IPS DF 19.7 (cell line): ENCODE measurements around the gene PLCG1.
"Not testable (repeated sequence)": the region's sequence is repeated elsewhere in the genome, so short reads cannot be mapped to it uniquely, and the experiment has no call there.

Experiments used
- DNase-seq: peaks from one replicate; pipeline ENCODE4 v3.0.0-alpha.2; 2013; ENCODE audit warnings: low read depth, low spot score

Gene PLCG1

DNA sequence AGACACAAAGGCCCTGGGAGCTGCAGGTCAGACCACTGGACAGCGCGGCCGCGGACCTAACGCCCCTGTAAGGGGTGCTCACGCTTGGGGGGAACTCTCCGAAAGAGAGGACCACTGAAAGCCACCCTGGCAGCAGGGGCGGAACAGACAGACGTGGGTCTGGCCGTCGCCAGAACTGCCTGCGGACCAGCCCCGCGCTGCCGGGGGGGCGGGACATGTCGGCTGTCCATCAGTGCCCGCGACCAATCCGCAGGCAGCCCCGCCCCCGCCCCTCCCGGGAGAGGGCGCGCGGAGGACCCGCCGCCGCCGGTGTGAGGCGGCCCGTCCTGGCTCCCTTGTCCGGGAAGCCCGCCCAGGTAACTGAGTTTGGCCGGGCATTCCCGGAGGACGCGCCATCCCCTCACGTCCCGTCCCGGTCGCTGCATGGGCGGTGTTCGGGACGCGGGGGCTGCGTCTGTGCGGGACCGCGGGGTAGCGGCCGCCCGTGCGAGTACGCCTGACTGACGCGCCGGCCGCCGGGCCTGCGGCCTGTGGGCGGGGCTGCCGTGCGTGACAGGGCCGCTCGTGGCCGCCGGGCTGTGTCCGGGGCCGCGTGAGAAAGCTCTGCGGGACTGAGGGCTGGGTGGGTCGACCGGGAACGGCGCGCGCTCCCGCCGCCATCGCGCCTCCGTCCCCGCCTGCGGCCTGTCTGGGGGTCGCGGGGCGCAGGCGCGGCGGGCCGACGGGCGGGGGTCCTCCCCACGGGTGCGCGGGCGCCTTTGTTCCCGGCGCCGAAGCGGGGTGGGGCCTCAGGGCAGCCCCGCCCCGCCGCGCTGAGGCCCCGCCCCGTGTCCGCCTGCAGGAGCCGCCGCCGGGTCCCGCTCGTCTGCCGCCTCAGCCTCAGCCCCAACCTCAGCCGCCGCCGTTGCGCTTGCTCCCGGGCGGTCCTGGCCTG, at the start of gene PLCG1:
Gene PLCG1 (plus strand): TSS at position 864 of the 934 bp plus-strand sequence. CDS start 99 bp downstream, outside the sequence.
- DNase-seq: no peak

- no peak for DNase-seq
Observed at GRCh38 chr20:41087777-41088176, 49.6 kb upstream of the PLCG1 start.

DNA sequence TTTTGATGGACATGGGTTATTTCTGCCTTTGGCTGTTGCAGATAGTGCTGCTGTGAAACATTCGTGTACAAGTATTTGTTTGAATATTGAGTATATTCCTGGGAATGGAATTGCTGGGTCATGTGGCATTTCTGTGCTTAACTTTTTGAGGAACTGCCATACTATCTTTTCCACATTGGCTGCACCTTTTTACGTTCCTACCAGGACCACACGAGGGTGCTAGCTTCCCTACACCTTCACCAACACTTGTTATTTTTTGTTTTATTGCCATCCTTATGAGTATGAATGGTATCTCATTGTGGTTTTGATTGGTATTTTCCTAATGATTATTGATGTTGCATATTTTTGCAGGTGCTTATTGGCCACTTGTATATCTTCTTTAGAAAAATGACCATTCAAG, 47.8 kb upstream of the PLCG1 start:
- no peak for DNase-seq

GRCh38 chr20:41091927-41092326, 45.4 kb upstream of the PLCG1 start:
- no peak for DNase-seq

GRCh38 chr20:41094353-41095055, 42.8 kb upstream of the PLCG1 start:
- no peak for DNase-seq

DNA sequence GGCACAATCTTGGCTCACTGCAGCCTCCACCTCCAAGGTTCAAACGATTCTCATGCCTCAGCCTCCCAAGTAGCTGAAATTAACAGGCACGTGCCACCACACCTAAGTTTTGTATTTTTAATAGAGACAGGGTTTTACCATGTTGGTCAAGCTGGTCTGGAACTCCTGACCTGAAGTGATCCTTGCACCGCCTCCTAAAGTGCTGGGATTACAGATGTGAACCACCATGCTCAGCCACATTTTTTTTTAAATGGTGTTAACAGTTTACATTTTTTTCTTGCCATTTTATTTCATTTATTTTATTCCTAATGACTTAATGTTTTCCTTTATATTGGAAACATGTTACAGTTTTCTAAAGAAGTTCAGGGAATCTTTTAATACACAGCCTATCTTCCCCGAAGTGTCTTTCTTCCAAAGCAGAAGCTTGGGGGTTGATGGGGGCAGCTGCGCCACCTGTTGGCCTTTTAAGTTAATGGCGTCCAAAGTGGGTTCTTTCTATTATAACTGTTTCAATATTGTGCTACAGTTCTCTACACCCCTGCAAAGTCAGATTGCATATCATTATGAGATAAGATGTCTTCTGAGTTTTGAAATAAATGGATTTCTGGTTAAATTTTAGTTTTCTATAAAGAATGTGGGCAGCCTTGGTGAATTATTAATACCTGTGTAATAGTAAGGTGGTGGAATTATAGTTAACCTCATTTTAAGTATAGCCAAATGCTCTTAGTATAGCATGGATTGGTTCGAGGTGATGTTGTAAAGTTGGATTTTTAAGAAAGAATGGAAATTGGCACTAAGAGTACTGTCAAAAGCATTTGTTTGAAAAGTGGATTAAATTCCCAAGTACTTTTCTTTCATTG, 42.0 kb upstream of the PLCG1 start:
- no peak for DNase-seq

GRCh38 chr20:41098703-41099250, 38.6 kb upstream of the PLCG1 start:
- no peak for DNase-seq

- no peak for DNase-seq
Observed at GRCh38 chr20:41100001-41100480, 37.3 kb upstream of the PLCG1 start.

- no peak for DNase-seq
Observed at GRCh38 chr20:41101660-41102059, 35.7 kb upstream of the PLCG1 start.

- no peak for DNase-seq
Observed at GRCh38 chr20:41108531-41108930, 28.8 kb upstream of the PLCG1 start.

GRCh38 chr20:41110012-41110411, 27.3 kb upstream of the PLCG1 start:
- DNase-seq: no peak

- DNase-seq: no peak
Observed at GRCh38 chr20:41110930-41111577, 26.3 kb upstream of the PLCG1 start.

GRCh38 chr20:41111578-41111951, 25.8 kb upstream of the PLCG1 start:
- DNase-seq: no peak

GRCh38 chr20:41116282-41116956, 20.9 kb upstream of the PLCG1 start:
- no peak for DNase-seq

- DNase-seq: not testable (repeated sequence)
Observed at GRCh38 chr20:41118159-41118558, 19.2 kb upstream of the PLCG1 start.

DNA sequence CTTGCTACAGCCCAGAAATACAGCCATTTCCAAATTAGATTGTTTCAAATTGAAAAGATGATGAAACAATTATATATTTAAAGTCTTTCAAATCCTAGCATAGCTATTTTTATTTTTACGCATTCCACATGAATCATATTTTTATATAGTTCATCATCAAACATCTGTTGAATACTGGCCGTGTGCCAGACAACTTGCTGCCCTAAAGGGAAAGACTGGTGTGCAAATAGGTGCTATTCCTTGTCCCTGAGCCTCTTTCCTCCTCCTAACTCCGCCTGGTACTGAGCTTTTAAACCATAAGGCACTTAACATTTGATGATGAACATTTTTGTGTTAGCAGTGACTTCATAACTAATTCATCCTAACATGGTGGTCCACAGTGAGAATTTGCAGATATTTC, 18.7 kb upstream of the PLCG1 start:
- DNase-seq: no peak

DNA sequence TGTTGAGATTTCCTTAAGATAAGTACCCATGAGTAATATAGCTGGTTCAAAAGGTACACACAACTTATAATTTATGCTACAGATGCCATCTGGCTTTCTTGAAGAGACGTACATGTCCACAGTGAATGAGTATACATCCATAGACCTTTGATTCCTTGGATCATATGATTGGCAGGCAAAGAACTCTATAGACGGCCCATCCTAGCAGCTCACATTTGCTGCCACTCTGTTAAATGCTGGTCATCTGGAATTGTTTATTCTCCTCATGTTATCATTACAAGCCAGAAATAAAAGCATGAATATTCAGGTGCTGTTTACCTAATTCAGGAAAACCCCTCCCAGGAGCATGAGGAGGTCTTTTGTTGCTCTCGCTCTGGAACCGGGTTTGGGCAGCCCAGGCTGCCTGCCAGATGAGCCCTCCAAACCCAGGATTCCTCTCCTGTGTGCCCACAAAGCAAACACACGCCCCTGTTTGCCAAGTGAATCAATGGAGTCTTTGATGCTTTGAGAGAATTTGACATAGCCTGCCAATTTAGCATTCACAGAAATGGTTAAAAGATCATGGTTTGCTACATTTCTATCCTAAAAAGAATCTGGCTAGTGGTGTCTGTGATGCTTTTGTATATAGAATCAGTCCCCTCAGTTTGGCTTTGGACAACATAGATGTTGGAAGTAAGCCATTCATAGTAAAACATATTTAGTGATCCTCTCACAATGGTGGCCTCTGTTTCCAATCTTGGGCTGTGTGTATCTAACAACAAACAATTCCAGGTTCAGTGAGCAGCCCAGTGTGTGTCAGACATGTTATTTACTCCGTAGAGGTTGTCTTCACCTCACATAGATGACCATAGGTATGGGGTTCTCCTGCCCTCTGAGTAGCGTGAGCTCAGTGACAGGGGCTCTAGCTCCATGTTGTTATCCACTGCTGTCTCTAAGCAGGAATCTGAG, 17.5 kb upstream of the PLCG1 start:
- DNase-seq: no peak

- no peak for DNase-seq
Observed at GRCh38 chr20:41121399-41121798, 15.9 kb upstream of the PLCG1 start.

DNA sequence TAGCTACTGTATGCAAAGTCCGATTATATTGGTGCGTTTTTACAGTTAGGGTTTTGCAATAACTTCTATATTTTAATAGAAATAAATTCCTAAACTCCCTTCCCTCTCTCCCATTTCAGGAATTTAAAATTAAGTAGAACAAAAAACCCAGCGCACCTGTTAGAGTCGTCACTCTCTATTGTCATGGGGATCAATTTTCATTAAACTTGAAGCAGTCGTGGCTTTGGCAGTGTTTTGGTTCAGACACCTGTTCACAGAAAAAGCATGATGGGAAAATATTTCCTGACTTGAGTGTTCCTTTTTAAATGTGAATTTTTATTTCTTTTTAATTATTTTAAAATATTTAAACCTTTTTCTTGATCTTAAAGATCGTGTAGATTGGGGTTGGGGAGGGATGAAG, 13.7 kb upstream of the PLCG1 start:
- DNase-seq: no peak
